ENCODE data around the gene PPY. TPM values are rescaled to one million over a fixed set of nuclear protein-coding genes. Genes with fewer than 3 reads are reported as not detected.
"Not testable (repeated sequence)": the region's sequence is repeated elsewhere in the genome, so short reads cannot be mapped to it uniquely, and the experiment has no call there.

PPY gene
- total RNA-seq, 1 donor from 2014 or later, result not detected

- no peak for DNase-seq
These were observed 20.2 kb upstream of the PPY start for GRCh38 chr17:43962479-43962878.

DNA sequence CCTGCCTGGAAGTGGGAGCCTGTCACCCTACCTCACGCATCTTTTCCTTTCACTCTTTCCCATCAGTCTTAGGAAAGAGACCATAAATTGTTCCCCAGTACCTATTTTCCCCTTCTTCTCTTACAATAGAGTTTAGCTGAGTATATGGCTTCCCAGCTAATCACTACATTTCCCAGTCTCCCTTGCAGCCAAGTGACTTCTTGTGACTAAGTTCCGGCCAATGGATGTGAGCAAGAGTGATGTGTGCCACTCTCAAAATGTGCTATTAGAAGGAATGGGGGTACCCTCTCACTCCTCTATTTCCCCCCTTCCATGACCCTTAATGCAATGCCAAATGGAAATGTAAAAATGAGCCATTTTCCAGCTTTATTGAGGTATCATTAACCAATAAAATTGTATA lies 19.7 kb upstream of the PPY start:
- no peak for DNase-seq

- not testable (repeated sequence) for DNase-seq
These were observed 19.0 kb upstream of the PPY start for GRCh38 chr17:43961292-43961691.

GRCh38 chr17:43958748-43959352 lies 16.6 kb upstream of the PPY start:
- DNase-seq, result no peak

DNA sequence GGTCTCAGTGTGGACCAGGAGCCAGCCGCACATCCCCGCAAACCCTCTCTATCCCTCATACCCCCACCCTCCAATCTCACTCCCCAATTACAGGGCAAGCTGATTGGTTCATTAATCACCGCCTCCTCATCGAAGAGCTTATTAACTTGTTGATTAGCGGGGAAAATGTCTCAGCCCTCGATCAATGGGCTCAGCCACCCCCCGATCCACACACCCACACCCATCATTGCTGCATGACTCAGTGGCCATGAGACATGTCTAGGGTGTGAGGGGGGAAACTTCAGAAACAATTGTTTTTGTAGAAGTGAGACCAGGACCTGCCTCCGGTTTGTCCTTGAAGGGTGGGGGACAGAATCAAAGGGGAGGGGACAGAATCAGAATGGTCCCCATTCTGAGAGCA lies 13.9 kb upstream of the PPY start:
- no peak for DNase-seq

DNA sequence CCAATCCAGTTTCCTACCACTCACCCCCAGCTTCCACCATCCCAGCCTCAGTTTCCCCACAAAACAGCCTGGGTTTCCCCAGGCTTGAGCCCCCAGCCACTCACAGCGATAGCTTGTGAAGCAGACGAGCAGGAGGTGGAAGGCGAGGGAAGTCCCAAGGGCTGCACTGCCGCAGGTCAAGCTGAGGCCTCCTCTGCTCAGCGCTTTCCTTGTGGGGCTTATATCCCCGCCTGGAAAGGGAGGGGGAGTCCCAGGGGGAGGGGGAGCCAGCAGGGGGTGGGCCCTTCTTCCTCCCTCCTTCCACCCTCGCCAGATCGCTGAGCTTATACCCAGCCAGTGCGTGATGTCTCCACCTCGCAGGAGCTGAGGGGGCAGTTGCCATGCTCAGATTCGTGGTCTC lies 11.5 kb upstream of the PPY start, which contains the start of gene PYY:
PYY (minus strand) TSS at position 195 of the 400 bp plus-strand sequence. CDS start 457 bp downstream, outside the sequence.
- no peak for DNase-seq

GRCh38 chr17:43952724-43953666 lies 10.7 kb upstream of the PPY start:
- no peak for DNase-seq

DNA sequence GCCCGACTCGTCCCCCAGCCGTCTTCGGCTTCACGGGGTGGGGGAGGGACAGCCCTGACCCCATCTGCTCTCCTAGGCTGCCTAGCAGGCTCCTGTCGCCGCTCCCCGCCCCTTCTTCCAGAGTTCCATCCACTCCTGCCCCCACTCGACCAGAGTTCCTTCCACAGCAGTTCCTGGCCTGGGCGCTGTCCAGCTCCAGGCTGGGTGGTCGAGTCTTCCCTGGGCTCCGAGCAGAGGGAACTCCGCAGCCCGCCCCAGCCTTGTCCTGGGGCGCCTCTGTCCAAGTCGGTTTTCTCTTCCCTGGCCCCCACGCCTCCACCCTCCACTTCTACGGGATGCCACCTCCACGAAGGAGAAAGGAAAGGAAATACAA lies 10.1 kb upstream of the PPY start:
- DNase-seq, result peak; percentile 21

DNA sequence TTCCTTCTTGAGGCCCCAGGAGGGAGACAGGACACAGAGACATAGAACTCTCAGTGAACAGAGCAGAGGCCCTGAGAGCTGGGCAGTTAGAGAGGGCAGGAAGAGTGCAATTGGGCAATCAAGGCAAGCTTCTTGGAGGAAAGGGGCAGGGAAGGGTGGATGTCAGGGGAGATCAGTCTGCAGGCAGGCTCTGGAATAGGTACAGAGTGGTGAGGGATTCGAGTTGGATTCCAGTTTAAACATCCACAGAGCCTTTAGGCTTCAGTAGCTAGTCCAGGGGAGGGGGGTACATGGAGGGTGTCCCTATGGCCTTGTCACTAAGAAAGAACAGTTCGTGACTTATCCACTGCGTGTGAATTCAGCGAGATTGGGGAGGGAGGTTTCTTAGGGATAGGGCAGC lies 9.5 kb upstream of the PPY start:
- DNase-seq, result no peak

DNA sequence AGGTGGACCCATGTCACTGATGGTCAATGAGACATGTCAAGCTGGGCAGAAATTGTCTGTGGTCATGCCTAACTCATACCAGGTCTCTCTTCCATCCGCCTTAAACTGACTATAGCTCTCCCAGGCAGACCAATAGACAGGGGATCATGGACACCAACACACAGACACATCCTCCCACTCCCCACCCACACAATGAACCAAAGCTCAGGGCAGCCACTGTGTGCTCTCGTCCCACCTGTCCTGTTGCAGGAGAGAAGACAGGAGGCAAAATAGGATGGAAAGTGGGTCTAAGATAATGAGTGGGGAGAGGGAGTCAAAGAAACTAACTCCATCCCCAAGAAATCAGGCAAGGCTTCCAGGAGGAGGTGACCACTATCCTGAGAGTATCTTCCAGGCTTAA lies 8.3 kb upstream of the PPY start:
- DNase-seq, result no peak

- no peak for DNase-seq
These were observed 7.5 kb upstream of the PPY start for GRCh38 chr17:43949781-43950180.

GRCh38 chr17:43946781-43947180 lies 4.5 kb upstream of the PPY start:
- no peak for DNase-seq

GRCh38 chr17:43945074-43945829 lies 3.0 kb upstream of the PPY start:
- DNase-seq, result no peak

GRCh38 chr17:43940630-43941029 lies 1.6 kb downstream of the PPY start:
- peak; percentile 48 for DNase-seq

DNA sequence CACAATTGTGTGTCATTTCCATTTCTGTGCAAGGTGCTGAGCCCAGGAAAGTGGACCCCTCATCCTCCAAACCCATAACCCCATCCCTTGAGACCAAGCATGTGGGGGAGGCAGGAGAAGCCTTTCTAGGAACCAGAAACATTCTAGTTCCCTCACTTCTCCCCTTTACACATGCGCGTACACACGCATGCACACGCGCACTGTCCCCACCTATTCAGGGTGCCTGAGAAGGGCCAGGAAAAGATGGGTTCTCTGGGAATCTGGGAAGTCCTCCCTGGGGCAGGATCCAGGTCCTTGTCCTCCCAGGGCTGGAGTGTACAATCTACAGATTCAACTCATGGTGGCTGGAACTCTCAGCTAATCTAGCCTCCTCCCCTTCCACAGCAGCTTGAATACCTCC lies 2.4 kb downstream of the PPY start:
- DNase-seq, result no peak

GRCh38 chr17:43939452-43939851 lies 2.8 kb downstream of the PPY start:
- not testable (repeated sequence) for DNase-seq

- no peak for DNase-seq
These were observed 3.5 kb downstream of the PPY start for GRCh38 chr17:43938838-43939182.

DNA sequence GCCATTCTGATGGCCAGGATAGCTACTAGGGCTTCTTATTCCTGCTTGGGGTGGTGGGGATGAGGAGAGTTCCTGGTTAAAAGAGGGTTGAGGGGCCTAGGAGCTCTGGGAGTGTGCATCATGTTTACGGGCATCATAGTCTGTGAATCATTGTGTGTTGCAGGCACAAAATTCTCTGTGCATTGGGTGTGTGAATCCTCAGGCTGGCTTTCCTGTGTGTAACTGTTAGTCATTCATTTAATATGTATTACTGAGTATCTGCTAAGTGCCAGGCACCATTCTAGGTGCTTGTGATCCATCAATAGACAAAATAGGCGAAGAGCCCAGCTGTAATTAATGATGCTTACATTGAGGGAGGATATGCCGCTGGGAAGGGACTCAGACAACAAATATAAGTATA lies 5.8 kb downstream of the PPY start:
- no peak for DNase-seq

- DNase-seq, result no peak
These were observed 6.4 kb downstream of the PPY start for GRCh38 chr17:43935926-43936261.

DNA sequence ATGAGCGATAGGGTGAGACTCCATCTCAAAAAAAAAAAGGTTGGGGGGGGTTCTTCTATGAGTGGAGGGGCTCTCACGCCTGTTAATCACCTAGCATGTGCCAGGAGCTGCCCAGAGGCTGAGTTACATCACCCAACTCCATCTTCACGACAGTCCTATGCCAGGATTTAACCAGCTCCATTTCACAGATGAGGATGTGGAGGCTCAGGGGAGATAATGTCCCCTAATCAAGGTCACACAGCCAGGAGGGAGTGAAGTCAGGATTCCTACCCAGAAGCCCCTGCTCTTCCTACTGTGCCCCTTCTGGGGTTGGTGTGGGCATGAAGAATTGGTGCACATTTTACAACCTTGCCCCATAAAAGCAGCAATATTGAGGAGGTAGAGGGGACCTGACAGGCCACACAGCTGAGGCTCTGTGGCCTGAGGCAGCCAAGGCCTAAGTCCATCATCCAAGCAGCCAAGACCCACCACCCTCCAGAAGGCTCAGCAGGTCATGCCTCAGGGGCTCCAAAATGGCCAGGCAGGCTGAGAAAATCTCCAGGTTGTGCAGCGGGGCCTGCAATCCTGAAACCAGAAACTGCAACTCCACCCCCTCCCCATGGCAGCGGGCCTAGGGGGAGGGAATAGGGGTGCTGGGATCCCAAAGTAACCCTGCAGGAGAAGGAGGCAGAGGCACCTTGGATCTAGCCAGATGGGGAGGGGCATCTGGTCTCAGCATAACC lies 6.9 kb downstream of the PPY start:
- DNase-seq, result no peak

DNA sequence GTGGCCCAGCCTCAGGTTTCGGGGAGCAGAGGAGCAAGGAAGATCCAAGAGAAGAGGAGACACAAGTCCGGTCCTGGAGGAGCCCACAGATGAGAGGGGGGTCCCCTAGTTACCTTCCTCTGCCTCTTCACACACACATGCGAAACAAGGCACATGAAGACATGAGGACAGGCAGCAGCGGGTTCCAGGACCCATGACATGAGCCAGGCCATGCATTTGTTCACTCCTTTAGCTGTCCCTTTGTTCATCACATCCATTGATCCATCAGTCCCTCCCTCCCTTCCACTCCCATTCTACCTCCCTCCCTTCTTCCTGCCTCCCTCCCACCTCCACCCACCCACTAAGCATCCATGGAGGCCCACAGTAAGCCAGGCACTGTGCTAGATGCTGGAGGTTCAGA lies 9.4 kb downstream of the PPY start:
- no peak for DNase-seq

DNA sequence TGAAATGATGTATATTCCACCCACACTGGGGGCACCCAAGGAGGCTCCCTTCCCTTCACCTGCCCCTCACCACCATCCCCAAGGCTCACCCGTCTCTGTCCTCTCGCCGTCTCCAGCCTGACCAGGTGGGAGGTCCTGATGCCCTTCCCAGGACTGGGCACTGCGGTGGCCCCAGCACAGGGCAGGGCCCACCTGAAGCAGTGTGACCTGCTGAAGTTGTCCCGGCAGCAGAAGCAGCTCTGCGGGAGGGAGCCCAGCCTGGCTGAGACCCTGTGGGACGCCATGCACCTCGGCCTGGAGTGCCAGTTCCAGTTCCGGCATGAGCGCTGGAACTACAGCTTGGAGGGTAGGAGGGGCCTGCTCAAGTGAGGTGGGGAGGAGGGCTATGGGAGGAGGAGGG lies 9.9 kb downstream of the PPY start:
- no peak for DNase-seq

- DNase-seq, result no peak
These were observed 11.2 kb downstream of the PPY start for GRCh38 chr17:43931062-43931571.
